WTC11 (cell line): Measurements from ENCODE around the gene CACNA2D3. TPM values are rescaled to one million over a fixed set of nuclear protein-coding genes. Genes with fewer than 3 reads are reported as not detected.

ENCODE experiments used
- ATAC-seq: fragments of 200-7000 bp; cut with Tn5 transposase; 2 replicates; pipeline ENCODE4 v1.10.0; 2021; ENCODE audit warnings: mild to moderate bottlenecking, moderate library complexity
- CTCF ChIA-PET: fragments of 300-600 bp; sonication (Branson Sonifier 250); formaldehyde crosslinking; loops from one replicate; lab custom pipeline; 2021; ENCODE audit warnings: antibody characterized with exemption; lab: Charles Lee
- POLR2A ChIA-PET: fragments of 350-600 bp; sonication (Branson Sonifier 250); formaldehyde crosslinking; loops from one replicate; lab custom pipeline; 2021; ENCODE audit warnings: antibody characterized with exemption; lab: Charles Lee
- DNase-seq: peaks from one replicate; pipeline ENCODE4 v3.0.0; 2021; ENCODE audit warnings: low spot score
- H3K27ac Mint-ChIP-seq: 2 replicates; pipeline ENCODE4 v1.8.0; 2021; ENCODE audit warnings: mixed read lengths
- H3K27me3 Mint-ChIP-seq: 2 replicates; pipeline ENCODE4 v1.8.0; 2021; ENCODE audit warnings: low read depth, mild to moderate bottlenecking, moderate library complexity, mixed read lengths
- H3K36me3 Mint-ChIP-seq: 2 replicates; pipeline ENCODE4 v1.8.0; 2021; ENCODE audit warnings: mixed read lengths
- H3K4me1 Mint-ChIP-seq: 2 replicates; pipeline ENCODE4 v1.8.0; 2022; ENCODE audit warnings: mixed read lengths
- H3K4me3 Mint-ChIP-seq: 2 replicates; pipeline ENCODE4 v1.8.0; 2021; ENCODE audit warnings: mild to moderate bottlenecking, moderate library complexity, mixed read lengths
- H3K9me3 Mint-ChIP-seq: 2 replicates; pipeline ENCODE4 v1.8.0; 2021; ENCODE audit warnings: mixed read lengths
- ATF1 ChIP-seq: sonication (generic); formaldehyde crosslinking; IDR thresholded peaks from 2 replicates; pipeline ENCODE4 v1.8.1; 2023; ENCODE audit warnings: mild to moderate bottlenecking, moderate library complexity, missing genetic modification reagents
- CTCF ChIP-seq: fragments of 200-600 bp; IDR thresholded peaks from 2 replicates; pipeline ENCODE4 v1.8.0; 2022; ENCODE audit warnings: antibody characterized with exemption
- ESRRA ChIP-seq: sonication (generic); formaldehyde crosslinking; IDR thresholded peaks from 2 replicates; pipeline ENCODE4 v1.8.1; 2022; ENCODE audit warnings: mild to moderate bottlenecking, missing genetic modification reagents, borderline replicate concordance
- FOXK1 ChIP-seq: sonication (generic); formaldehyde crosslinking; IDR thresholded peaks from 2 replicates; pipeline ENCODE4 v1.8.0; 2022; ENCODE audit warnings: mild to moderate bottlenecking, moderate library complexity, missing genetic modification reagents
- GRHL2 ChIP-seq: fragments of 250-450 bp; sonication (Bioruptor Pico); IDR thresholded peaks from 2 replicates; pipeline ENCODE4 v1.8.0; 2022; ENCODE audit warnings: mild to moderate bottlenecking, moderate library complexity; ENCODE audit not compliant: insufficient replicate concordance, severe bottlenecking
- KAT7 ChIP-seq: sonication (generic); formaldehyde crosslinking; IDR thresholded peaks from 2 replicates; pipeline ENCODE4 v1.8.1; 2023; ENCODE audit warnings: missing genetic modification reagents, mild to moderate bottlenecking, borderline replicate concordance
- NFE2L1 ChIP-seq: sonication (generic); formaldehyde crosslinking; IDR thresholded peaks from 2 replicates; pipeline ENCODE4 v1.8.1; 2023; ENCODE audit warnings: missing genetic modification reagents
- PREB ChIP-seq: sonication (generic); formaldehyde crosslinking; IDR thresholded peaks from 2 replicates; pipeline ENCODE4 v1.8.1; 2022; ENCODE audit warnings: mild to moderate bottlenecking, missing genetic modification reagents, moderate library complexity, borderline replicate concordance
- RORB ChIP-seq: fragments of 250-450 bp; sonication (Bioruptor Pico); IDR thresholded peaks from 2 replicates; pipeline ENCODE4 v1.9.0; 2021; ENCODE audit warnings: mild to moderate bottlenecking
- TEAD4 ChIP-seq: sonication (generic); formaldehyde crosslinking; IDR thresholded peaks from 2 replicates; pipeline ENCODE4 v1.8.0; 2022; ENCODE audit warnings: mild to moderate bottlenecking, missing genetic modification reagents
- ZBTB43 ChIP-seq: sonication (generic); formaldehyde crosslinking; IDR thresholded peaks from 2 replicates; pipeline ENCODE4 v1.8.1; 2023; ENCODE audit warnings: mild to moderate bottlenecking, missing genetic modification reagents
- ZNF423 ChIP-seq: fragments of 250-450 bp; sonication (Bioruptor Pico); IDR thresholded peaks from 2 replicates; pipeline ENCODE4 v2.1.2; 2022; ENCODE audit warnings: mild to moderate bottlenecking, moderate library complexity
- total RNA-seq: library from RNA; stranded (reverse); gene quantifications from 3 replicates; pipeline ENCODE4 v1.2.3, GENCODE V29; 2021
- TF ChIP-seq, protein P1 (sequence below): fragments of 250-450 bp; sonication (Bioruptor Pico); IDR thresholded peaks from 2 replicates; pipeline ENCODE4 v1.8.0; 2021; ENCODE audit warnings: mild to moderate bottlenecking
- TF ChIP-seq, protein P2 (sequence below): sonication (generic); formaldehyde crosslinking; IDR thresholded peaks from 2 replicates; pipeline ENCODE4 v1.8.1; 2022; ENCODE audit warnings: missing genetic modification reagents, borderline replicate concordance
- TF ChIP-seq, protein P3 (sequence below): fragments of 250-450 bp; sonication (Bioruptor Pico); IDR thresholded peaks from 2 replicates; pipeline ENCODE4 v1.9.0; 2021; ENCODE audit warnings: mild to moderate bottlenecking
- TF ChIP-seq, protein P4 (sequence below): fragments of 250-450 bp; sonication (Bioruptor Pico); IDR thresholded peaks from 2 replicates; pipeline ENCODE4 v1.9.0; 2021; ENCODE audit warnings: mild to moderate bottlenecking, borderline replicate concordance

The CACNA2D3 gene
- total RNA-seq, 1 experiment from 2014 or later = 5.0 TPM

DNA sequence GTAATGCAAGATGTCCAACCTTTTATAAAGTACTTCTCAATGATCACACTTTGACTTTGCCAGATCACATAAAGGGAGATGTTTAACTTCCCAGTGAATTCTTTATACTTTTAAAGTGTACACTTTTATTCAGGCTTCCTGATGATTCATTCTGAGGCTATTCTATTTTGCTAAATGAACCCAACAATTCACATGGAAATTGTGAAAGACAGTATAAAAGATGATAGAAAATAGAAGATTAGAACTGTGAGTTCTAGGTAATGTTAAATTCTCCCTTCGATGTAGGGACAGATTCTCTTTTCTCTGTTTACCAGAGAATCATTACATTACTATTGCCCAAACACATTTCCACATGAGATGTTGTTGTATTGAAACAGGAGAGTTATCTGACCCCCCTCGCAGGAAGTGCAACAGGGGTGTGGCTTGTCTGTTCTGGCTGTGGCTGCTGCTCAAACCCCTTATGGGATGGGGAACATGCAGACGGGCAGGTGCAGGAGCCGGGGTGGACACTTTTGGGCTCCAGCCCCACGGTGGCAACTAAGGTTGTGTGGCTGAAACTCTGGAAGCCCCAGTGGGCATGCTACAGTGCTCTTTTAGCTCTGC, 936.8 kb downstream of the CACNA2D3 start (continued):
- TF ChIP-seq, protein P1, sequence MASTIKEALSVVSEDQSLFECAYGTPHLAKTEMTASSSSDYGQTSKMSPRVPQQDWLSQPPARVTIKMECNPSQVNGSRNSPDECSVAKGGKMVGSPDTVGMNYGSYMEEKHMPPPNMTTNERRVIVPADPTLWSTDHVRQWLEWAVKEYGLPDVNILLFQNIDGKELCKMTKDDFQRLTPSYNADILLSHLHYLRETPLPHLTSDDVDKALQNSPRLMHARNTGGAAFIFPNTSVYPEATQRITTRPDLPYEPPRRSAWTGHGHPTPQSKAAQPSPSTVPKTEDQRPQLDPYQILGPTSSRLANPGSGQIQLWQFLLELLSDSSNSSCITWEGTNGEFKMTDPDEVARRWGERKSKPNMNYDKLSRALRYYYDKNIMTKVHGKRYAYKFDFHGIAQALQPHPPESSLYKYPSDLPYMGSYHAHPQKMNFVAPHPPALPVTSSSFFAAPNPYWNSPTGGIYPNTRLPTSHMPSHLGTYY (CRISPR knock-in tag) = no peak
- TF ChIP-seq ZNF423 (CRISPR knock-in tag) (no peak), FOXK1 (CRISPR knock-in tag) (no peak), ESRRA (CRISPR knock-in tag) (no peak), GRHL2 (CRISPR knock-in tag) (no peak), ZBTB43 (CRISPR knock-in tag) (no peak), KAT7 (no peak)
- TF ChIP-seq, protein P2, sequence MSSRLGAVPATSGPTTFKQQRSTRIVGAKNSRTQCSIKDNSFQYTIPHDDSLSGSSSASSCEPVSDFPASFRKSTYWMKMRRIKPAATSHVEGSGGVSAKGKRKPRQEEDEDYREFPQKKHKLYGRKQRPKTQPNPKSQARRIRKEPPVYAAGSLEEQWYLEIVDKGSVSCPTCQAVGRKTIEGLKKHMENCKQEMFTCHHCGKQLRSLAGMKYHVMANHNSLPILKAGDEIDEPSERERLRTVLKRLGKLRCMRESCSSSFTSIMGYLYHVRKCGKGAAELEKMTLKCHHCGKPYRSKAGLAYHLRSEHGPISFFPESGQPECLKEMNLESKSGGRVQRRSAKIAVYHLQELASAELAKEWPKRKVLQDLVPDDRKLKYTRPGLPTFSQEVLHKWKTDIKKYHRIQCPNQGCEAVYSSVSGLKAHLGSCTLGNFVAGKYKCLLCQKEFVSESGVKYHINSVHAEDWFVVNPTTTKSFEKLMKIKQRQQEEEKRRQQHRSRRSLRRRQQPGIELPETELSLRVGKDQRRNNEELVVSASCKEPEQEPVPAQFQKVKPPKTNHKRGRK = no peak

GRCh38 chr3:55060896-55061719, 938.8 kb downstream of the CACNA2D3 start:
- no peak overlapping the region for H3K27ac Mint-ChIP-seq
- no peak overlapping the region for H3K4me3 Mint-ChIP-seq
- H3K27me3 Mint-ChIP-seq = peaks cover 32% of the 10 kb centered on the region
- H3K9me3 Mint-ChIP-seq = no peaks in the 10 kb centered on the region
- no peaks in the 10 kb centered on the region for H3K36me3 Mint-ChIP-seq
- DNase-seq (no peak), ATAC-seq (no peak; the same call in 1 of the 2 replicates)
- POLR2A ChIA-PET = no interaction called here
- peaks cover 41% of the 10 kb centered on the region for H3K4me1 Mint-ChIP-seq
- CTCF ChIA-PET = no interaction called here
- TF ChIP-seq NFE2L1 (CRISPR knock-in tag) = no peak
- no peak for TF ChIP-seq TEAD4
- TF ChIP-seq RORB (CRISPR knock-in tag) = no peak
- no peak for TF ChIP-seq CTCF
- TF ChIP-seq PREB (CRISPR knock-in tag) = no peak
- TF ChIP-seq, protein P3, sequence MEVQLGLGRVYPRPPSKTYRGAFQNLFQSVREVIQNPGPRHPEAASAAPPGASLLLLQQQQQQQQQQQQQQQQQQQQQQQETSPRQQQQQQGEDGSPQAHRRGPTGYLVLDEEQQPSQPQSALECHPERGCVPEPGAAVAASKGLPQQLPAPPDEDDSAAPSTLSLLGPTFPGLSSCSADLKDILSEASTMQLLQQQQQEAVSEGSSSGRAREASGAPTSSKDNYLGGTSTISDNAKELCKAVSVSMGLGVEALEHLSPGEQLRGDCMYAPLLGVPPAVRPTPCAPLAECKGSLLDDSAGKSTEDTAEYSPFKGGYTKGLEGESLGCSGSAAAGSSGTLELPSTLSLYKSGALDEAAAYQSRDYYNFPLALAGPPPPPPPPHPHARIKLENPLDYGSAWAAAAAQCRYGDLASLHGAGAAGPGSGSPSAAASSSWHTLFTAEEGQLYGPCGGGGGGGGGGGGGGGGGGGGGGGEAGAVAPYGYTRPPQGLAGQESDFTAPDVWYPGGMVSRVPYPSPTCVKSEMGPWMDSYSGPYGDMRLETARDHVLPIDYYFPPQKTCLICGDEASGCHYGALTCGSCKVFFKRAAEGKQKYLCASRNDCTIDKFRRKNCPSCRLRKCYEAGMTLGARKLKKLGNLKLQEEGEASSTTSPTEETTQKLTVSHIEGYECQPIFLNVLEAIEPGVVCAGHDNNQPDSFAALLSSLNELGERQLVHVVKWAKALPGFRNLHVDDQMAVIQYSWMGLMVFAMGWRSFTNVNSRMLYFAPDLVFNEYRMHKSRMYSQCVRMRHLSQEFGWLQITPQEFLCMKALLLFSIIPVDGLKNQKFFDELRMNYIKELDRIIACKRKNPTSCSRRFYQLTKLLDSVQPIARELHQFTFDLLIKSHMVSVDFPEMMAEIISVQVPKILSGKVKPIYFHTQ = no peak
- TF ChIP-seq, protein P4, sequence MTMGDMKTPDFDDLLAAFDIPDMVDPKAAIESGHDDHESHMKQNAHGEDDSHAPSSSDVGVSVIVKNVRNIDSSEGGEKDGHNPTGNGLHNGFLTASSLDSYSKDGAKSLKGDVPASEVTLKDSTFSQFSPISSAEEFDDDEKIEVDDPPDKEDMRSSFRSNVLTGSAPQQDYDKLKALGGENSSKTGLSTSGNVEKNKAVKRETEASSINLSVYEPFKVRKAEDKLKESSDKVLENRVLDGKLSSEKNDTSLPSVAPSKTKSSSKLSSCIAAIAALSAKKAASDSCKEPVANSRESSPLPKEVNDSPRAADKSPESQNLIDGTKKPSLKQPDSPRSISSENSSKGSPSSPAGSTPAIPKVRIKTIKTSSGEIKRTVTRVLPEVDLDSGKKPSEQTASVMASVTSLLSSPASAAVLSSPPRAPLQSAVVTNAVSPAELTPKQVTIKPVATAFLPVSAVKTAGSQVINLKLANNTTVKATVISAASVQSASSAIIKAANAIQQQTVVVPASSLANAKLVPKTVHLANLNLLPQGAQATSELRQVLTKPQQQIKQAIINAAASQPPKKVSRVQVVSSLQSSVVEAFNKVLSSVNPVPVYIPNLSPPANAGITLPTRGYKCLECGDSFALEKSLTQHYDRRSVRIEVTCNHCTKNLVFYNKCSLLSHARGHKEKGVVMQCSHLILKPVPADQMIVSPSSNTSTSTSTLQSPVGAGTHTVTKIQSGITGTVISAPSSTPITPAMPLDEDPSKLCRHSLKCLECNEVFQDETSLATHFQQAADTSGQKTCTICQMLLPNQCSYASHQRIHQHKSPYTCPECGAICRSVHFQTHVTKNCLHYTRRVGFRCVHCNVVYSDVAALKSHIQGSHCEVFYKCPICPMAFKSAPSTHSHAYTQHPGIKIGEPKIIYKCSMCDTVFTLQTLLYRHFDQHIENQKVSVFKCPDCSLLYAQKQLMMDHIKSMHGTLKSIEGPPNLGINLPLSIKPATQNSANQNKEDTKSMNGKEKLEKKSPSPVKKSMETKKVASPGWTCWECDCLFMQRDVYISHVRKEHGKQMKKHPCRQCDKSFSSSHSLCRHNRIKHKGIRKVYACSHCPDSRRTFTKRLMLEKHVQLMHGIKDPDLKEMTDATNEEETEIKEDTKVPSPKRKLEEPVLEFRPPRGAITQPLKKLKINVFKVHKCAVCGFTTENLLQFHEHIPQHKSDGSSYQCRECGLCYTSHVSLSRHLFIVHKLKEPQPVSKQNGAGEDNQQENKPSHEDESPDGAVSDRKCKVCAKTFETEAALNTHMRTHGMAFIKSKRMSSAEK = no peak
- TF ChIP-seq ZNF423 (CRISPR knock-in tag) = no peak
- TF ChIP-seq ATF1 (CRISPR knock-in tag) = no peak
